Fibroblast of skin of left quadriceps (primary cell): ENCODE measurements around the gene GABRD.
A peak's percentile ranks its signal among the peaks of the same experiment; 100 is the strongest.

Experiments
- DNase-seq, 2 experiments: peaks; one replicate each; pipeline ENCODE4 v3.0.0-alpha.2; 2013; ENCODE audit warnings: low read depth in 2 of 2

Gene GABRD

GRCh38 chr1:1985375-1986050, 33.6 kb upstream of the GABRD start:
- no peak for DNase-seq

- DNase-seq, result no peak
Measured at GRCh38 chr1:1986451-1987141, 32.5 kb upstream of the GABRD start.

- no peak for DNase-seq
Measured at GRCh38 chr1:1987142-1987510, 32.0 kb upstream of the GABRD start.

- no peak for DNase-seq
Measured at GRCh38 chr1:1988061-1988945, 30.8 kb upstream of the GABRD start.

- DNase-seq, result no peak
Measured at GRCh38 chr1:1989102-1989542, 30.0 kb upstream of the GABRD start.

GRCh38 chr1:1989789-1990188, 29.4 kb upstream of the GABRD start:
- DNase-seq, result peak in 1 of 2 experiments; percentile 1

- peak in 1 of 2 experiments; percentile 0 for DNase-seq
Measured at GRCh38 chr1:1990222-1990621, 28.9 kb upstream of the GABRD start.

- no peak for DNase-seq
Measured at GRCh38 chr1:1994536-1994935, 24.6 kb upstream of the GABRD start.

- DNase-seq, result no peak
Measured at GRCh38 chr1:1996207-1996651, 22.9 kb upstream of the GABRD start.

- DNase-seq, result no peak
Measured at GRCh38 chr1:1997576-1997975, 21.6 kb upstream of the GABRD start.

GRCh38 chr1:2000432-2000831, 18.7 kb upstream of the GABRD start:
- no peak for DNase-seq

- no peak for DNase-seq
Measured at GRCh38 chr1:2000850-2001249, 18.3 kb upstream of the GABRD start.

- DNase-seq, result no peak
Measured at GRCh38 chr1:2001773-2002411, 17.3 kb upstream of the GABRD start.

- peak in 1 of 2 experiments; percentile 1 for DNase-seq
Measured at GRCh38 chr1:2003541-2004131, 15.5 kb upstream of the GABRD start, which contains the start of gene CFAP74. Gene CFAP74 (minus strand): TSS chr1:2003786. CDS start chr1:1990956, 12,830 bp downstream.

GRCh38 chr1:2004856-2005255, 14.3 kb upstream of the GABRD start:
- DNase-seq, result no peak

GRCh38 chr1:2009101-2010053, 9.8 kb upstream of the GABRD start:
- no peak for DNase-seq

- no peak for DNase-seq
Measured at GRCh38 chr1:2014181-2014580, 5.0 kb upstream of the GABRD start.

GRCh38 chr1:2014741-2015735, 4.1 kb upstream of the GABRD start:
- DNase-seq, result no peak

- DNase-seq, result no peak
Measured at GRCh38 chr1:2016123-2016522, 3.0 kb upstream of the GABRD start.
